ENCODE results near the gene CD63. TPM values are rescaled to one million over a fixed set of nuclear protein-coding genes. Genes with fewer than 3 reads are reported as not detected.

The CD63 gene
- polyA plus RNA-seq, 1 donor from 2014 or later, result 217 TPM

- Histone ChIP-seq H3K27ac (ENCODE audit: low read length) (peak overlapping the region; percentile 70), H3F3A (ENCODE audit: insufficient read depth, low read length, poor library complexity, severe bottlenecking) (no peaks in the 10 kb centered on the region), H3K36me3 (ENCODE audit: insufficient read depth, low read length) (no peaks in the 10 kb centered on the region), H3K79me2 (replicated peaks; ENCODE audit: insufficient read depth, low read length) (peaks cover 7% of the 10 kb centered on the region), H3K9ac (ENCODE audit: low read length) (peak overlapping the region; percentile 83), H3K27me3 (ENCODE audit: insufficient read depth, low read depth, low read length) (no peaks in the 10 kb centered on the region), H3K9me3 (ENCODE audit: low read length) (no peaks in the 10 kb centered on the region), H3K4me2 (ENCODE audit: low read length) (peak overlapping the region; percentile 74), H4K20me1 (ENCODE audit: insufficient read depth) (no peaks in the 10 kb centered on the region), H3K4me3 (ENCODE audit: low read length) (peak overlapping the region; percentile 80), H2AFZ (ENCODE audit: low read depth, low read length) (peak overlapping the region; percentile 96), H3K9me2 (ENCODE audit: insufficient read depth, low read length) (no peaks in the 10 kb centered on the region)
- TF ChIP-seq SMC3 (conservative IDR thresholded peaks at IDR 0.05; ENCODE audit: poor library complexity), result no peak
- no peak for TF ChIP-seq RAD21 (conservative IDR thresholded peaks at IDR 0.05)
- TF ChIP-seq CTCF (IDR thresholded peaks at IDR 0.05; ENCODE audit: poor library complexity, severe bottlenecking), result no peak
- TF ChIP-seq EZH2 (IDR thresholded peaks at IDR 0.05; ENCODE audit: borderline replicate concordance, insufficient read depth, low read length, poor library complexity, severe bottlenecking), result no peak
- no peak for TF ChIP-seq TAF1 (IDR thresholded peaks at IDR 0.05; ENCODE audit: low read depth)
- TF ChIP-seq EP300 (conservative IDR thresholded peaks at IDR 0.05; ENCODE audit: poor library complexity, severe bottlenecking), result no peak
- TF ChIP-seq MXI1 (conservative IDR thresholded peaks at IDR 0.05; ENCODE audit: poor library complexity, severe bottlenecking), result no peak
- TF ChIP-seq, protein P1, sequence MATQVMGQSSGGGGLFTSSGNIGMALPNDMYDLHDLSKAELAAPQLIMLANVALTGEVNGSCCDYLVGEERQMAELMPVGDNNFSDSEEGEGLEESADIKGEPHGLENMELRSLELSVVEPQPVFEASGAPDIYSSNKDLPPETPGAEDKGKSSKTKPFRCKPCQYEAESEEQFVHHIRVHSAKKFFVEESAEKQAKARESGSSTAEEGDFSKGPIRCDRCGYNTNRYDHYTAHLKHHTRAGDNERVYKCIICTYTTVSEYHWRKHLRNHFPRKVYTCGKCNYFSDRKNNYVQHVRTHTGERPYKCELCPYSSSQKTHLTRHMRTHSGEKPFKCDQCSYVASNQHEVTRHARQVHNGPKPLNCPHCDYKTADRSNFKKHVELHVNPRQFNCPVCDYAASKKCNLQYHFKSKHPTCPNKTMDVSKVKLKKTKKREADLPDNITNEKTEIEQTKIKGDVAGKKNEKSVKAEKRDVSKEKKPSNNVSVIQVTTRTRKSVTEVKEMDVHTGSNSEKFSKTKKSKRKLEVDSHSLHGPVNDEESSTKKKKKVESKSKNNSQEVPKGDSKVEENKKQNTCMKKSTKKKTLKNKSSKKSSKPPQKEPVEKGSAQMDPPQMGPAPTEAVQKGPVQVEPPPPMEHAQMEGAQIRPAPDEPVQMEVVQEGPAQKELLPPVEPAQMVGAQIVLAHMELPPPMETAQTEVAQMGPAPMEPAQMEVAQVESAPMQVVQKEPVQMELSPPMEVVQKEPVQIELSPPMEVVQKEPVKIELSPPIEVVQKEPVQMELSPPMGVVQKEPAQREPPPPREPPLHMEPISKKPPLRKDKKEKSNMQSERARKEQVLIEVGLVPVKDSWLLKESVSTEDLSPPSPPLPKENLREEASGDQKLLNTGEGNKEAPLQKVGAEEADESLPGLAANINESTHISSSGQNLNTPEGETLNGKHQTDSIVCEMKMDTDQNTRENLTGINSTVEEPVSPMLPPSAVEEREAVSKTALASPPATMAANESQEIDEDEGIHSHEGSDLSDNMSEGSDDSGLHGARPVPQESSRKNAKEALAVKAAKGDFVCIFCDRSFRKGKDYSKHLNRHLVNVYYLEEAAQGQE (IDR thresholded peaks at IDR 0.05; ENCODE audit: borderline replicate concordance), result no peak
Observed at GRCh38 chr12:55715169-55715764, 13.5 kb downstream of the CD63 start.

DNA sequence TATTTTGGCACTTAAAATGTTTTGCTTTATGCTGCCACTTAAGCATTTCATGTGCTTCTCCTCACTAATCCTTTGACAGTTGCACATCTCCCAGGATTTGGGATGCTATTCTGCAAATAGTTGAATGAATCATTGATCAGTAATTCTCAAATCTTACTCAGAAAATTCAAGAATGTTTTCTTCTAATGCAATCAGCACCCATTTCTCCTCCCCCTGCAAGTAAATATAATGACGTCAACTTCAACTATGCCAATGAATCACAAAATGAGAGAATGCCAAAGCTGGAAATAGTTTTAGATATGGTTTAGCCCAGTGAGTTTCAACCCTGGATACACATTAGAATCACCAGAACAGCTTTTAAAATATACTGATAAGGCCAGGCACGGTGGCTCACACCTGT, 15.1 kb downstream of the CD63 start:
- Histone ChIP-seq H3K9me3 (ENCODE audit: low read length) (no peaks in the 10 kb centered on the region), H3K9me2 (ENCODE audit: insufficient read depth, low read length) (no peaks in the 10 kb centered on the region), H3K79me2 (replicated peaks; ENCODE audit: insufficient read depth, low read length) (peaks cover 7% of the 10 kb centered on the region), H3K36me3 (ENCODE audit: insufficient read depth, low read length) (no peaks in the 10 kb centered on the region), H2AFZ (ENCODE audit: low read depth, low read length) (no peak overlapping the region), H3K27ac (ENCODE audit: low read length) (no peak overlapping the region), H3K4me3 (ENCODE audit: low read length) (no peak overlapping the region), H3K4me2 (ENCODE audit: low read length) (no peak overlapping the region), H3K27me3 (ENCODE audit: insufficient read depth, low read depth, low read length) (peaks cover 10% of the 10 kb centered on the region), H3F3A (ENCODE audit: insufficient read depth, low read length, poor library complexity, severe bottlenecking) (no peaks in the 10 kb centered on the region), H4K20me1 (ENCODE audit: insufficient read depth) (no peaks in the 10 kb centered on the region), H3K9ac (ENCODE audit: low read length) (no peak overlapping the region)
- TF ChIP-seq CTCF (IDR thresholded peaks at IDR 0.05; ENCODE audit: poor library complexity, severe bottlenecking) (no peak), RAD21 (conservative IDR thresholded peaks at IDR 0.05) (no peak), EZH2 (IDR thresholded peaks at IDR 0.05; ENCODE audit: borderline replicate concordance, insufficient read depth, low read length, poor library complexity, severe bottlenecking) (no peak), POLR2AphosphoS5 (IDR thresholded peaks at IDR 0.05) (no peak), SMC3 (conservative IDR thresholded peaks at IDR 0.05; ENCODE audit: poor library complexity) (no peak), MXI1 (conservative IDR thresholded peaks at IDR 0.05; ENCODE audit: poor library complexity, severe bottlenecking) (no peak), EP300 (conservative IDR thresholded peaks at IDR 0.05; ENCODE audit: poor library complexity, severe bottlenecking) (no peak), TAF1 (IDR thresholded peaks at IDR 0.05; ENCODE audit: low read depth) (no peak)
- TF ChIP-seq, protein P1 (IDR thresholded peaks at IDR 0.05; ENCODE audit: borderline replicate concordance), result no peak
